GM19043 (cell line): Measurements from ENCODE around the gene MAP2K7.
"Not testable (repeated sequence)": the region's sequence is repeated elsewhere in the genome, so short reads cannot be mapped to it uniquely, and the experiment has no call there.

Experiments used
- ATAC-seq: cut with Tn5 transposase; IDR thresholded peaks from one replicate; pipeline ENCODE4 v1.9.1; 2021; ENCODE audit warnings: low read depth; ENCODE audit not compliant: unreplicated experiment

The MAP2K7 gene

GRCh38 chr19:7959211-7959610, 55.5 kb downstream of the MAP2K7 start:
- ATAC-seq: no peak

- not testable (repeated sequence) for ATAC-seq
Observed at GRCh38 chr19:7961082-7961481, 57.4 kb downstream of the MAP2K7 start.

- ATAC-seq: no peak
Observed at GRCh38 chr19:7961920-7962626, 58.4 kb downstream of the MAP2K7 start.

- ATAC-seq: no peak
Observed at GRCh38 chr19:7962644-7963268, 59.1 kb downstream of the MAP2K7 start.

- no peak for ATAC-seq
Observed at GRCh38 chr19:7963566-7963965, 59.9 kb downstream of the MAP2K7 start.
